Measurements from ENCODE around the gene SLC2A6.

Gene SLC2A6

GRCh38 chr9:133519693-133520092 is 40.8 kb upstream of the SLC2A6 start:
- no peak for DNase-seq (ENCODE audit: low read depth)
- no peak overlapping the region for H3K4me3 ChIP-seq (ENCODE audit: low read depth, low read length)
- no peak for TF ChIP-seq CTCF (conservative IDR thresholded peaks at IDR 0.05; ENCODE audit: low read depth, low read length)

GRCh38 chr9:133518706-133519449 is 40.0 kb upstream of the SLC2A6 start:
- TF ChIP-seq CTCF (conservative IDR thresholded peaks at IDR 0.05; ENCODE audit: low read depth, low read length) = no peak
- no peak overlapping the region for H3K4me3 ChIP-seq (ENCODE audit: low read depth, low read length)
- no peak for DNase-seq (ENCODE audit: low read depth)

- no peak overlapping the region for H3K4me3 ChIP-seq (ENCODE audit: low read depth, low read length)
- DNase-seq (ENCODE audit: low read depth) = no peak
- no peak for TF ChIP-seq CTCF (conservative IDR thresholded peaks at IDR 0.05; ENCODE audit: low read depth, low read length)
Observed at GRCh38 chr9:133518200-133518599, 39.3 kb upstream of the SLC2A6 start.

GRCh38 chr9:133517711-133518110 is 38.8 kb upstream of the SLC2A6 start:
- TF ChIP-seq CTCF (conservative IDR thresholded peaks at IDR 0.05; ENCODE audit: low read depth, low read length) = no peak
- no peak for DNase-seq (ENCODE audit: low read depth)
- H3K4me3 ChIP-seq (ENCODE audit: low read depth, low read length) = no peak overlapping the region

- TF ChIP-seq CTCF (conservative IDR thresholded peaks at IDR 0.05; ENCODE audit: low read depth, low read length) = no peak
- H3K4me3 ChIP-seq (ENCODE audit: low read depth, low read length) = no peak overlapping the region
- no peak for DNase-seq (ENCODE audit: low read depth)
Observed at GRCh38 chr9:133516961-133517350, 38.1 kb upstream of the SLC2A6 start.

- no peak for TF ChIP-seq CTCF (conservative IDR thresholded peaks at IDR 0.05; ENCODE audit: low read depth, low read length)
- H3K4me3 ChIP-seq (ENCODE audit: low read depth, low read length) = no peak overlapping the region
- DNase-seq (ENCODE audit: low read depth) = no peak
Observed at GRCh38 chr9:133516256-133516960, 37.5 kb upstream of the SLC2A6 start.
